NCI-H2171 (cell line): ENCODE data around the gene ATOH7.
"Not testable (repeated sequence)": the region's sequence is repeated elsewhere in the genome, so short reads cannot be mapped to it uniquely, and the experiment has no call there.

Source experiments
- DNase-seq: peaks from one replicate; lab custom pipeline; 2025; lab: John Stamatoyannopoulos, UW

The ATOH7 gene

DNA sequence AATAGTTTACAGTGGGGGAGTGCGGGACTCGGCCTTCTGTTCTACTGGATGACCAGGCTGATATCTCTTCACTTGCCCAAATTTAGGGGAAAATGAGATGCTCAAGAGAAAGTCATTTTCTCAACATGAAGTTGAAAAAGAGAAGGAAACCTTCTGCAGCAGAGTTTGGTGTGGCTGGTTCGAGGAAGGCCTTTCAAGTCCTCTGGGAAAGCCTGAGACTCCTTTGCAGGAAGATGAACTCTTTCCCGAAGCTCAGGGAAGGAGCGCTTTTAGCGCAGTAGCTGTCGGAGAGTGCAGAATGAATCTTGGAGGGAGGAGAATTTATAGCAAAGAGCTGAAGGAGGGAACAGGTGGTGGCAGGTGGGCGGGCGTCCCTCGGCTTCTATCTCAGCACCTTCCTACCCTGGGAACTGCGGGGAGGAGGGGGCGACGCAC, at the start of gene ATOH7:
TSS of gene ATOH7 (minus strand) at position 297 of the 435 bp plus-strand sequence. CDS start 436 bp downstream, outside the sequence.
- no peak for DNase-seq

DNA sequence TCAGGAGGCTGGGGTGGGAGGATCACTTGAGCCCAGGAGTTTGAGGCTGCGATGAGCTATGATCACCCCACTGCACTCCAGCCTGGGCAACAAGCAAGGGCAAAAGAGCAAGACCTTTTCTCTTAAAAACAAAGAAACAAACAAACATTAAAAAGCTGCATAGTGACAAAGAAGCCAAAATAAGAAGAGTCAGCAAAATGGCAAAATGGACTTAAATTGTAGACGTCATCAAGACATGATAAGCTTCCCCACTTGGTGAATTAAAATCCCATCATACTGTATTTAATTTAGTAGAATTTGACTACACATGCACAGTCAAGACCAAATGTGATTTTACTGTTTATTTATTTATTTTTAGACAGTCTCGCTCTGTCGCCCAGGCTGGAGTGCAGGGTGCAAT, 48.8 kb upstream of the ATOH7 start:
- DNase-seq = no peak

DNA sequence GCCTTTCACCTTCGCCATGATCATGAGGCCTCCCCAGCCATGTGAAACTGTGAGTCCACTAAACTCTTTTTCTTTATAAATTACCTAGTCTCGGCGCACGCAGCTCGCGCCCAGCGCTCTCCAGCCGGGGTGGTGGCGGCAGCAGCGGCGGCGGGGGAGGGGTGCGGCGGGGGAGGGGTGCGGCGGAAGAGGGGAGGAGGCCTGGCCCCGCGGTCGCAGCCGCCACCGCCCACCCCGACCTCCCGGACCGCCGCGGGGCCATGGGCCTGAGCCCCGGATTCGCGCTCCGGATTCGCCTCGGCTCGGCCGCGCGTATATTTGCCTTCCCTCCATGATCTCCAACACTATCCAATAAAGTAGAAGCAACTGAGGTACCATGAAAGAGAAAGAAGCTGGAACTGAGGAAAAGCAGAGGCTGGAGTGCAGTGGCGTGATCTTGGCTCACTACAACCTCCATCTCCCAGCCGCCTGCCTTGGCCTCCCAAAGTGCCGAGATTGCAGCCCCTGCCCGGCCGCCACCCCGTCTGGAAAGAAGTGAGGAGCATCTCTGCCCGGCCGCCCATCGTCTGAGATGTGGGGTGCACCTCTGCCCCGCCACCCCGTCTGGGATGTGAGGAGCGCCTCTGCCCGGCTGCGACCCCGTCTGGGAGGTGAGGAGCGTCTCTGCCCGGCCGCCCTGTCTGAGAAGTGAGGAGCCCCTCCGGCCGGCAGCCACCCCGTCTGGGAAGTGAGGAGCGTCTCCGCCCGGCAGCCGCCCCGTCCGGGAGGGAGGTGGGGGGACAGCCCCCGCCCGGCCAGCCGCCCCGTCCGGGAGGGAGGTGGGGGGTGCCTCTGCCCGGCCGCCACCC, 47.2 kb upstream of the ATOH7 start:
- not testable (repeated sequence) for DNase-seq

DNA sequence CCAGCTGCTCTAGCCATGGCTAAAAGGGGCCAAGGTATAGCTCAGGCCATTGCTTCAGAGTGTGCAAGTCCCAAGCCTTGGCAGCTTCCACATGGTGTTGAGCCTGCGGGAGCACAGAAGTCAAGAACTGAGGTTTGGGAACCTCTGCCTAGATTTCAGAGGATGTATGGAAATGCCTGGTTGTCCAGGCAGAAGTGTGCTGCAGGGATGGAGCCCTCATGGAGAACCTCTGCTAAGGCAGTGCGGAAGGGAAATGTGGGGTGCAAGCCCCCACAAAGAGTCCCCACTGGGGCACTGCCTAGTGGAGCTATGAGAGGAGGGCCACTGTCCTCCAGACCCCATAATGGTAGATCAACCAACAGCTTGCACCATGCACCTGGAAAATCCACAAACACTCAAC, 45.9 kb upstream of the ATOH7 start:
- not testable (repeated sequence) for DNase-seq

DNA sequence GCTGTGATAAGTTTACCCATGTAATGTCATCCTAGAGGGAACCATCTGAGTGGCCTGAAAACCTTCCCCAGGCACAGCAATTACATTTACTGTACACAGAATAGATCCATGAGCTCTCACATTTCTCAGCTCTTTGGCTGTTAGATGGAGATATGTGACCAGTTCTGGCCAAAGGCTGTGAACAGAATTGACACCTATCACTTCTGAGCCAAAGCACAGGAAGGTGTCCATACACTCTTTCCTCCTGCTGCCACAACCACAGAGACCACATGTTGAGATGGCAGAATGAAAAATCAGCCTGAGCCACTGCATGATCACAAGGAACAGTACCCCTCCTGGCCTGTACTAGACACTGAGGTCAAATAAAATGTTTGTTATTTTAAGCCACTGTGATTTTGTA, 44.3 kb upstream of the ATOH7 start:
- no peak for DNase-seq

DNA sequence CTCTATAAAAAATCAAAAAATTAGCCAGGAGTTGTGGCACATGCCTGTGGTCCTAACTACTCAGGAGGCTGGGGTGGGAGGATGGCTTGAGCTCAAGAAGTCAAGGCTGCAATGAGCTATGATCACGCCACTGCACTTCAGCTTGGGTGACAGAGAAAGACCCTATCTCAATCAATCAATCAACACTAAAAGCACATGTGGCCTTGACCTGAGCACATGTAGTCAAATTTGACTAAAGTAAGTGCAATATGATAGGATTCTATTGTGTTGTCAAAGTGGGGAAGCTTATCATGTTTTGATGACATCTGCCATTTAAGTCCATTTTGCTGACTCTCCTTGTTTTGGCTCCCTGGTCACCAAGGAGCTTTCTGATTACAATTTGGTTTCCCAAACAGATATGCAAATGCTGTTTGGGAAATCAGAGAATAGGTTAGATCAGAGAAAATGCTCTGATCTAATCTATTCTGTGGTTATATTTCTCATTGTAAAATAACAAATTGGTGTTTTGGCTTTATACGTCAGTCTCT, 43.8 kb upstream of the ATOH7 start:
- DNase-seq = no peak

DNA sequence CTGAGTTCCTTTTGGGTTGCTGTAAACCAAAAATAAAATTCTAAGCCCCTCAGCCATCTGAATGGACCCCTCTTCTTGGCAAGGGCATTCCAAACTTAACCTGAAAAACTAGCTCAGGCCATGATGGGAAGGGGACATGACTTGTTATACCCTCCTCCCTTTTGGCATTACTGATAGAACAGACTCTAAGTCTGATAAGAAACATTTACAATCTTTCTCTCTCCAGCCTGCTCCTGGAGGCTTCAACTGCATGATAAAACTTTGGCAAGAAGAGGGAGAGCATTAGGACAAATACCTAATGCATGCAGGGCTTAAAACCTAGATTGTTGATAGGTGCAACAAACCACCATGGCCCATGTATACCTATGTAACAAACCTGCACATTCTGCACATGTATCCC, 40.9 kb upstream of the ATOH7 start:
- DNase-seq = no peak

DNA sequence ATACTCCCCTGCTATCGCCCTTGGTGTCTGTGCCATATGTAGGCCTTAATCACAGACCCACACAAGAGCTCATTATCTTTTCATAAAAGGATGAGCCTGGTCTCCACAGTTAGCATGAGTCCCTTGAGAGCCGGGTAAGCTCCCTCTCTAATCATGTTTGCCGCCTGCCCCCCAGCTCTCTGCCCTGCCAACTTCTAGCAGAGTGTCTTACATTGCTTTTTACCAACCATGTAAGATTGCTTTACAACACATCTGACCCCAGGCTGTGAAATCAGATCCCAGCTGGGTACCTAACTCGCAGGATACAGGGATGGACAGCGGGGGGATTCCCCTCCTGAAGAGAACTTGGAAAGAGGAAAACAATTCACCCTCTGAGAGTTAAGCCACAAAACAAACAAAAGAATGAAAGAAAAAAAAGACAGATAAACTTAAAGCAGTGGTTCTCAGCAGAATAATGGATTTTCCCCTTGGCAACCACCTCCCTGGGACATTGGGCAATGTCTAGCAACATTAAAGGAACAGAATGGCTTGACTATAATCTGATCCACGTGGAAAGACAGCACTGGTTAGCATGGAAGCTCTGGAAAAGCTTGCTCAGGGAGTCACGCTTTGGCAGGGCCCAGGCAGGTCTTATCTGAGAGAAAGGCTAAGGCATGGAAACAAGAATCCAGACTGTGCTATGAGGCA, 39.4 kb upstream of the ATOH7 start:
- DNase-seq = no peak

DNA sequence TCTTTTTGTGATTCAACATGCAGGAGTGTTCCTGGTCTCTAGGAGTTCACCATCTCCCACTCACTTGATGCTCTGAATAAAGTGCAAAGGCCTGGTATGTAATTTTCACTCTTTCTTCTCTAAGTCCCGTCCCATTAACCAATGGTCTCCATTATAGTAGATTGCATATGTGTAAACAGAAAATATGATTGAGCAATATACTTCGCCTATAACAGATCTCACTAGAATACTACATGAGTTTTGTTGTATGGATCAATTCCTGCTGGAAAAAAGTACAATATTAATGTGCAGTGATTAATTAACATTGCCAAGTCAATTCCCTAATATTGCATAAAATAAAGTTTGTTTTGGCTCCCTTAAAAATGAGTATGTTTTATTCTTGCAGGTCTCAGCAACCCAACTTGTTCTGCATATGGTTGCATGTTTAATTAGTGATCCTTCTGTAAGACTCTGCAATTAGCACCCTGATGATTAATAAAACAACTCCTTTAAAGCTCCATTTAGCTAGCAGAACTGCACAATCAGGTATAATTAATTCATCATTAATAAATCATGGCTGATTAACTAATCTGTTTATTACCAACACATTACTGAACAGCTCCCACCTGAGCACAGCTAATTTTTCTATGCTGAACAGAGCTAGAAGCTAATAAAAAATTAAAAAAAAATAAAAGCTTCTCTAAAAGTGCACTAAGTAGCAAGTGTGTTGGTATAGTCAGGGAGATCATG, 37.8 kb upstream of the ATOH7 start:
- DNase-seq = no peak

DNA sequence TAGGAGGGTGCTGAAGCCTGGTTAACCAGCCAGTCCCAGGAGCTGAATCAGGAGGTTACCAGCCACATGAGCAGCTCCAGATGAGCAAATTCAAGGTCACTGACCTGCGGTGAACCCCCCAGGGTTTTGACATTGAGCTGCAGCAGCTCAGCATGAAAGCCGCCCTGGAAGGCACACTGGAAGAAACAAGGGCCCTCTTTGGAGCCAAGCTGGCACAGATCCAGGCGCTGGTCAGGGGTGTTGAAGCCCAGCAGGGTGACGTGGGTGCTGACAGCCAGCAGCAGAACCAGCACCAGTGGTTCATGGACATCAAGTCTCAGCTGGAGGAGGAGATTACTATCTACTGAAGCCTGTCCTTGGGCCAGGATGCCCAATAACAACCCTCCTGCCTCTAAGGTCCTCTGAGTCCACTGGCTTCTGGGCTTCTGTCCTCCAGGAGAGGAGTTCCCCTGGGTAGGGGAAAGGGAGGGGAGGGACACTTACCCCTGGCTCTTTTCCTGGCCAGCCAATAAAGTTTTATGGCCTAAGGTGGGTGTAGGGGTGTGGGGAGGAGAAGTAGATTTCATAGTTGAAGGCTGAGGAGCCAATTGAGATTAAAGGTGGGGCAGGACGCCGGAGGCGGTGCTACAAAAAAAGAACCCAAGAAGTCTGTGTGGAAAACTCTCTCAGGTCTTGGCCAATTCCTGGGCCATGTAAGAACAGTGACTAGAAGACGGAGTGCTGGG, 29.4 kb upstream of the ATOH7 start:
- DNase-seq = no peak

DNA sequence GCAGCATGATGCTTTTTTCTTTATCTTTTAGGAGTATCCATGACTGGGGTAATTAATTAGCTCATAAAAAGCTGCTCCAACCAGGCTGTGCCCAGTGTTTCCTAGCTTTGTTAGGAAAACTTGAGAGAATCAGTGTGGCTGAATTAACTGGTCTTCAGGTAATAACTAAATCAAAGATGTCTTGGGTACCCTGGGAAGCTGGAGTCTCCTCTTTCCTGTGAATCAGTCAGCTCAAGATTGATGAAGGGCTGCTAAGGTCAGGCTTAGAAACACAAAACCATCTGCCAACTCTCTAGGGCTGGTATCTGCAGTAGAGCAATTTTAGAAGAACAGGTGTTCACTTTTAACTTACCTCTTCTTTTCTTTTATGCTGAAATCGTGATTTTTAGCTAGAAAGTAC, 21.4 kb upstream of the ATOH7 start:
- DNase-seq = no peak

DNA sequence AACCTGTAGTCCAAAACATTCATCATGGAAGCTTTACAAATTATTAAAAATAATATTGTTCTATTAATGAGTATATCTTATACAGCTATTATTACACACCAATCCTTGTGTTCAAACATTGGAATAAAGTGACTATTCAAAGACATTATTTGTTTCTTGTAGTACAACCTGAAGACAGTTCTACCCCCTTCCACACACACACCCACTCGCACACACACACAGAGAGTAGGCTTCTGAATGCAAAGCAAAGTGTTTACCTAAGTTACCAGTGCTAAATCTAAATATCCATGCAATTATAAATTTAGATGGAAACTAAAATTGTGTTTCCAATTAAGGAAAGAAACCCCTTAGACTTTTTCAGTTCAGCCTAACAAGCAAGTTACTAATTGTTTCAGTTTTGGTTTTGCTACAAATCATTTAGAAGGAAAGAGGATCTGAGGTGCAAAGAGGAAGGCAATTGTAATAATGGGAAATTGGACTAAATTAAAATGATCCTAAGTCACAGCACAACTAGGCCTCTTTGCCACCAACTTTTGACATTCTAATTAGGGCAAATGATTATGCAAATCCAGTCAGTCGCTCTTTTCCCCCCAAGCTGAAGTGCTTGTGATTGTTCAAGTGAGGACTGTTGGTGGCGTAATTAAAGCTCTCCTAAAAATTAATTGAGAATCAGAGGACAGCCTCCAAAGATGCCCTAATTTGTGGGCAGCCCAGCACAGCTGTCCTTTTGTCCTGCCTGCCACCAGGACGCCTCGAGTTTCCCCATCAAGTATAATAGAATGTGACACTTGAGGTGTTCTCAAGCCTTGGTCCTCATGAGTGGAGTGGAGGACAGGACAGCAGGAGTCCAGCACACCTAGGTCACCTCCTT, 19.9 kb upstream of the ATOH7 start:
- no peak for DNase-seq

DNA sequence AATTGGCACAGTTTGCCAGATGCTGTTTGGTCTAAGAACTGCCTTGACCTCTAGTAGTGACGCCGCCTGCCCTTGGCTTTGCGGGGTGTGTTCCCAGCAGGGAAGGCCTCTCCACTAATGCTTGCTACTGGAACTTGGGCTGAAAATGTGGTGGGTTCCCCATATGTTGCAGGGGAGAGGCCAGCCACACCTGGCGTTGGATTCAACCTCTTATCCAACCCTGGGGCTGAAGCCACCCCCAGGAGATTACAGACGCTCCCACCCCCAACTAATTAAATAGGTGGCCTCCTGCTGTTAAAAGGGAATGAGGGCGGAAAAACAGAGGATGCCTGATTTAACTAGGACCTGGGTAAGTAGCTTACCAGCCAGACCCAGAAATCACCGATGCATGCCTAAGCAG, 19.2 kb upstream of the ATOH7 start:
- DNase-seq = peak; percentile 12

DNA sequence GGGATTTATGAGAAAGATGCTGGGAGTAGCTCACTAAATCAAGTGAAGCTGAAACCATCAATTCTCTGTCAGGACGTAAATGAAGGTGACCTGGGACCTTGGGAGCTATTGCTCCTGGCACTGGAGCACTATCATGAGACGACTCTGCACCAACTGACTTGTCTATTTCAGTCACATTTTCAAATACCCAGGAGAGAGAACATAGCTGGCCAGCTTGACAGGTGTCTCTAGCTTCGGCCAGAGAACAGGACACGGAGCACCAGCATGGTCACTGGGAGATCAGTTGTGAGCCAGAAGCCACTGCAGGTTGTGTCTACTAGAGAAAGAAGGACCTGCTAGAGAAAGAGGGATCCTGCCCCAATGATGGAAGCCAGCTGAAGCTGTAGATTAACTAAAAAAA, 17.4 kb upstream of the ATOH7 start:
- DNase-seq = no peak

DNA sequence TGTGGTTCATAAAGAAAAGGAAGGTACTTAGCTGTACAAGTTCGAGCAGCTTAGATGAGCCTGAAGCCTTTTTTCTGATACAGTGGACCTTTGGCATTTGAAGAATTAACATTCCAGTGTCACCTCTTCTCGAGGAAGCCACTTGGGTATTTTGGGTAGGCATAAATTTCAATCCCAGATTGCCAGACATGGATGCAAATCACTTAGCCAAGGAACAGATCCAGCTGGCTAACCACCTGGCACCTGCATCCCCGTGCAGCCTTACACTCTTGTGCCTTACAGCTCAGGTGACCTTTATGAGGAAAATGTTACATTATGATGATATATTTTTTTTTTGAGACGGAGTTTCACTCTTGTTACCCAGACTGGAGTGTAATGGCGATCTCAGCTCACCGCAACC, 16.0 kb upstream of the ATOH7 start:
- DNase-seq = no peak

DNA sequence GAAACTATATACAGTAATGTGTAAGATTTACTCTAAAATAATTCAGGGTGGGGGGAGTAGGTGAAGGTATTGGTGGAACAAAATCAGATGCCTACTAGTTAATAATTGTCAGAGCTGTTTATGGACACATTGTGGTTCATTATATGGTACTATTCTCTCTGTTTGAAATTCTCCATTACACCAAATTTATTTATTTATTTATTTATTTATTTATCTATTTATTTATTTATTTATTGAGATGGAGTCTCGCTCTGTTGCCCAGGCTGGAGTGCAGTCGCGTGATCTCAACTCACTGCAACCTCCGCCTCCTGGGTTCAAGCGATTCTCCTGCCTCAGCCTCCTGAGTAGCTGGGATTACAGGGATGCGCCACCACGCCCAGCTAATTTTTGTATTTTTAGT, 14.5 kb upstream of the ATOH7 start:
- not testable (repeated sequence) for DNase-seq

DNA sequence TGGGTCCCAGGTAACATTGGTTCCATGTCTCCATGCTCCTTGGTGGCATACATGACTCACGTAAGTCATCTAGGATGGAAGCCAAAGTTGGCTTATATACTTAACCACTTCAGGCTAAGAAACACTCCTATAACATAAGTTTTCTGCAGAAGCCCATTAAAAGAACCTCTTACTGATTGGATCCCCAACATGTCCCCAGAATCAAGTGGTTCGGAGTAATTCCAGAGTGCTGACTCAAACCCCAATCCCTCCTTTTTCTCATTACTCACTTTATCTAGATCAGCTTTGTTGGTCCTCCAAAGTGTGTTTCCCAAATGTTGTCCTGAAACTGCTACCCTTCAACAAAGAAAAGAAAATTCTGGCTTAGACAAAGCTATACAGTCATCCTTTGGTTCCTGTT, 10.1 kb upstream of the ATOH7 start:
- DNase-seq = no peak

DNA sequence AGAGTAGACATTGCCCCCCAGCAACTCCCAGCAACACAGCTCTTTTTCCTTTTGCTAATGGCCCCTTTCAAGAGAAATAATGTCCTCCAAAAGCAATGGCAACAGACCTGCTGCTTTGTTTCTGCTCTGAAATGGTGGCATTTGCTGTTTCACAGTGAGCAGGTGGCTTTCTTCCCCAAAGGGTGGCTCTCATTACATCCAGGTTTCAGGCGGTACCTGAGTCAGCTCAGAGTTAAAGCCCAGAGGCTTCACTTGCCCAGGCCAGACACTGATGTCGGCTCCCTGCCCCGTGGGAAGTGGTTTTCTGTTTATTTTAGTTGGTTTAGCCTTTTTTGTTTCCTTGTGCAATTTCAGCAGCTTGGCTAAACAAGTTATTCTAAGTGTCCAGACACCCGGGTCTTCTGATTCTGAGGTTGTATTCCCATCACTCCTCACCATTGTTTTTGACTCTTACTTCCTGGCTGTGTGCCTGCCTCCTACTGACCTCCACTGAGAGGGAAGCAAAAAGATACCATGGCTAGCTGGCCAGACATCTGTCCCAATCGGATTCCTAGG, 7.8 kb upstream of the ATOH7 start:
- peak; percentile 18 for DNase-seq

DNA sequence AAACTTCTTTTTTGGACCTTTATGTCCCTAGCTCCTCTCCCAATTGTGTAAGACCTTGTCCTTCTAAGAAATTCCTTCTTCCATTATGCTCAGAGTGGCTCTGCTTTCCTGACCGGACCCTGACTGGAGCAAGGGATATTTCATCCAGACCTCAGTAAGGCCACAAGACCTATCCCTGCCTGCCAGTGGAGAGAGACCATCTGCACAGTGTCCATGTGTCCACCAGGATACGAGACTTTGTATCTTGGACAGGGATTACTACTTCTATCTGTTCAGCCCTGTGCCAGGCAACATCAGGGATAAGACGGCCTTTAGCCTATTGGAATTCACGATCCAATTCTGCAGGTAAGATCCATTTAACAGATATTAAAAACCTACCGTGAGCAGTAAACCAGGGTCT, 7.2 kb upstream of the ATOH7 start:
- DNase-seq = no peak

DNA sequence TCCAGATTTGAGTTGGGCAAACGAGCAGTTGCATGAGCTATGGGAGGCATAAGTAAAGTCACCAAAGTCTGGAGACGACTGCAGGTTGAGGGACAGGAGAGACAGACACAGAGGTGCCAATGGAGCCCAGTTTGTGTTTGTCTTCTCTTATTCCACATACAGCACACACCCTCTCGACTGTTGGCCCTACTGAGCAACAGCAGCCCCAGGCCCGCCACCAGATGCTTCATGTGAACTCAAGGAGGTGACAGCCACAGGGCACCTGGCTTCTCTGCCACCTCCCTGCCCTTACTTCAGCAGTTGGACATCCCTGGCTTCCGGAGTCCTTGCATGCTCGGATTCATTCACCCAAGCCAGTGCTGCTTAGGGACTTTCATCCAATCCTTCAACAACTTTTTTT, 6.5 kb upstream of the ATOH7 start:
- no peak for DNase-seq

DNA sequence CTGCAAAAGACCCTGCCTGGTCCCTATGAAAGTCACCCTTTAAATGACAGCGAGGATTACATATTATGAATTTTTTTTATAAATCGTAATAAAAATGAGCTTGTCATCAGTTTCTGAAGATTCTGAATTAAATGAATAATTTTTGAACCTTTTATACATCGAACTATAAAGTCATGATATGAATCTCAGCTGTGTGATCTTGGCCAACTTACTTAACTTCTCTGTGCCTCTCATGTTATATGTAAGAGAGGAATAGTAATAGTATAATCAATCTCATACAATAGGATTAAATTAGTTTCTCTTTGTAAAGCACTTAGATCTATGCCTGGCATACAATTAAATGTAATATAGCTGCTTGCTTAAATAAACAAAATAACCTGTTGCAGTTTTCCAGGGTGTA, 5.3 kb upstream of the ATOH7 start:
- DNase-seq = no peak
